GM13977 (cell line): ENCODE data around the gene GPR137C.

Source experiments
- DNase-seq: peaks from one replicate; pipeline ENCODE4 v3.0.0; 2012; ENCODE audit warnings: low spot score
- CTCF ChIP-seq: IDR thresholded peaks from 2 replicates; pipeline ENCODE4 v1.5.1; 2012; ENCODE audit warnings: mild to moderate bottlenecking, control low read depth; ENCODE audit not compliant: insufficient read depth; ENCODE audit errors: extremely low read depth, missing control alignments
- in situ Hi-C: fragments of 300-500 bp; cut with MboI; formaldehyde crosslinking; loops from one replicate; pipeline ENCODE4 v1.12.0; 2022; ENCODE audit warnings: low sequenced_read_pairs, low pct_unique_long_range_greater_than_20kb, mixed read lengths, inconsistent platforms; ENCODE audit not compliant: unreplicated experiment

GPR137C gene

GRCh38 chr14:52531481-52531880, 21.2 kb upstream of the GPR137C start:
- DNase-seq = no peak
- in situ Hi-C loops = no loop called here
- TF ChIP-seq CTCF = no peak

GRCh38 chr14:52536269-52536668, 16.4 kb upstream of the GPR137C start:
- TF ChIP-seq CTCF = no peak
- no peak for DNase-seq
- in situ Hi-C loops = no loop called here

- in situ Hi-C loops = no loop called here
- no peak for DNase-seq
- TF ChIP-seq CTCF = no peak
Measured at GRCh38 chr14:52538623-52539022, 14.0 kb upstream of the GPR137C start.

- TF ChIP-seq CTCF = no peak
- in situ Hi-C loops = no loop called here
- no peak for DNase-seq
Measured at GRCh38 chr14:52545584-52546317, 6.9 kb upstream of the GPR137C start.

DNA sequence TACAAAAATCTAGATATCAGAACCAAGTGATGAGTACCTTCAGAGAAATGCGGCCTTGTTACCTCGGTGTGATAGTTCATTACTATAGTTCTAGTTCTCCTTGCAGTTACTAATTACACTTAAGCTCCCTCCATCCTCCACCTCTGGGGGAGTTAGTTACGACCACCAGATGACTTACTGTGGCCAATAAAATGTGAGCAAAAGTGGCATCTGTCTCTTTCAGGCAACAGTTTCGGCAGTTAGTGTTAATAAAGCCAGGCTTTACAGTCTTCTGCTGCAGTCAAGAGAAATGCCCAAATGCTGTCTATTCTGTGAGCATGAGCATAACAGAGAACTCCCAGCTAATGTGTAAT, 6.3 kb upstream of the GPR137C start:
- in situ Hi-C loops = no loop called here
- DNase-seq = no peak
- no peak for TF ChIP-seq CTCF

GRCh38 chr14:52547027-52547426, 5.6 kb upstream of the GPR137C start:
- no peak for DNase-seq
- no peak for TF ChIP-seq CTCF
- in situ Hi-C loops = no loop called here
